ENCODE data around the gene RSKR.
"Not testable (repeated sequence)": the region's sequence is repeated elsewhere in the genome, so short reads cannot be mapped to it uniquely, and the experiment has no call there.

The RSKR gene

GRCh38 chr17:28613931-28614381 is at the start of gene RSKR:
Gene RSKR, minus strand, starts transcription at chr17:28614185. Its CDS starts 24 bp downstream, at chr17:28614161.
- no peak within 1 kb of the TSS for H3K4me3 ChIP-seq (ENCODE audit: low read length)
- no peak for DNase-seq (ENCODE audit: low read depth)

GRCh38 chr17:28663723-28664122 is 49.7 kb upstream of the RSKR start:
- no peak for DNase-seq (ENCODE audit: low read depth)
- H3K4me3 ChIP-seq (ENCODE audit: low read length) = peak overlapping the region; percentile 99
- no peak for TF ChIP-seq CTCF (conservative IDR thresholded peaks at IDR 0.05; ENCODE audit: low read depth, low read length)

More at GRCh38 chr17:28613931-28614381, at the start of gene RSKR:
- no peak for TF ChIP-seq CTCF (conservative IDR thresholded peaks at IDR 0.05; ENCODE audit: low read depth, low read length)

DNA sequence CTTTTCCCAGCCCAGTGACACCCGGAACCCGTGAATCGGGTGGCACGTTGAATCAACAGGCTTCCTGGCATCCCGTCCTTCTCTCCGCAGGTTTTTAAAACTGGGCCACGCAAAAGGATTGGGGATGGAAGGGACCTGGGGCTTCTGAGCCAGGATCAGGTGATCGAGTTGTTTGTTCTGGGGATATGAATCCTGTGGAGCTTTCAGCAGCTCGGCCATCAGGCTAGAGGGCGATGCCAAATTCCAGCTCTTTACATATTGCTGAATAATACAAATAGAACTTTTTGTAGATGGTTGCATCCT is 48.5 kb upstream of the RSKR start:
- DNase-seq (ENCODE audit: low read depth) = peak; percentile 15
- no peak for TF ChIP-seq CTCF (conservative IDR thresholded peaks at IDR 0.05; ENCODE audit: low read depth, low read length)
- peak overlapping the region; percentile 99 for H3K4me3 ChIP-seq (ENCODE audit: low read length)

- peak; percentile 46 for DNase-seq (ENCODE audit: low read depth)
- peak within 1 kb of the TSS; percentile 99 for H3K4me3 ChIP-seq (ENCODE audit: low read length)
- no peak for TF ChIP-seq CTCF (conservative IDR thresholded peaks at IDR 0.05; ENCODE audit: low read depth, low read length)
Measured at GRCh38 chr17:28661635-28662526, 47.9 kb upstream of the RSKR start, which contains the start of the genes SDF2 and SUPT6H. Gene SDF2, minus strand, starts transcription at chr17:28661906. Its CDS starts 30 bp downstream, at chr17:28661876. Gene SUPT6H, plus strand, starts transcription at chr17:28662205. Its CDS starts 11,197 bp downstream, at chr17:28673402.

DNA sequence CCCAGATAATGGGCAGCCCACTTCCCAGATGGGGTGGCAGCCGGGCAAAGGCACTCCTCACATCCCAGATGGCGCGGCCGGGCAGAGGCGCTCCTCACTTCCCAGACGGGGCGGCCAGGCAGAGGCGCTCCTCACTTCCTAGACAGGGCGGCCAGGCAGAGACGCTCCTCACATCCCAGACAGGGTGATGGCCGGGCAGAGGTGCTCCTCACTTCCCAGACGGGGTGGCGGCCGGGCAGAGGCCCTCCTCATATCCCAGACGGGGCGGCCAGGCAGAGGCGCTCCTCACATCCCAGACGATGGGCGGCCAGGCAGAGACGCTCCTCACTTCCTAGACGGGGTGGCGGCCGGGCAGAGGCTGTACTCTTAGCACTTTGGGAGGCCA is 45.5 kb upstream of the RSKR start:
- DNase-seq (ENCODE audit: low read depth); H3K4me3 ChIP-seq (ENCODE audit: low read length): not testable (repeated sequence)

DNA sequence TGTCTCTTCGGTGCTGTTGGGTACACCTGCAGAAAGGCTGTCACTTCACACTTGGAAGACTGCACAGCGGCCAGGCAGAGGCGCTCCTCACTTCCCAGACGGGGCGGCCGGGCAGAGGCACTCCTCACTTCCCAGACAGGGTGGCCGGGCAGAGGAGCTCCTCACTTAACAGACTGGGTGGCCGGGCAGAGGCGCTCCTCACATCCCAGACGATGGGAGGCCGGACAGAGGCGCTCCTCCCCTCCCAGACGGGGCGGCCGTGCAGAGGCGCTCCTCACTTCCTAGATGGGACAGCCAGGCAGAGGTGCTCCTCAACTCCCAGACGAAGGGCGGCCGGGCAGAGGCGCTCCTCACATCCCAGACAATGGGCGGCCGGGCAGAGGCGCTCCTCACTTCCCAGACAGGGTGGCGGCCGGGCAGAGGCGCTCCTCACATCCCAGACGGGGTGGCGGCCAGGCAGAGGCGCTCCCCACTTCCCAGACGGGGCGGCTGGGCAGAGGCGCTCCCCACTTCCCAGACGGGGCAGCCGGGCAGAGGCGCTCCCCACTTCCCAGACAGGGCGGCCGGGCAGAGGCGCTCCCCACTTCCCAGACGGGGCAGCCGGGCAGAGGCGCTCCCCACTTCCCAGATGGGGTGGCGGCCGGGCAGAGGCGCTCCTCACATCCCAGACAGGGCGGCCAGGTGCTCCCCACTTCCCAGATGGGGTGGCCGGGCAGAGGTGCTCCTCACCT is 44.9 kb upstream of the RSKR start:
- not testable (repeated sequence) for DNase-seq (ENCODE audit: low read depth); H3K4me3 ChIP-seq (ENCODE audit: low read length)

GRCh38 chr17:28658342-28658741 is 44.4 kb upstream of the RSKR start:
- not testable (repeated sequence) for DNase-seq (ENCODE audit: low read depth); H3K4me3 ChIP-seq (ENCODE audit: low read length)

DNA sequence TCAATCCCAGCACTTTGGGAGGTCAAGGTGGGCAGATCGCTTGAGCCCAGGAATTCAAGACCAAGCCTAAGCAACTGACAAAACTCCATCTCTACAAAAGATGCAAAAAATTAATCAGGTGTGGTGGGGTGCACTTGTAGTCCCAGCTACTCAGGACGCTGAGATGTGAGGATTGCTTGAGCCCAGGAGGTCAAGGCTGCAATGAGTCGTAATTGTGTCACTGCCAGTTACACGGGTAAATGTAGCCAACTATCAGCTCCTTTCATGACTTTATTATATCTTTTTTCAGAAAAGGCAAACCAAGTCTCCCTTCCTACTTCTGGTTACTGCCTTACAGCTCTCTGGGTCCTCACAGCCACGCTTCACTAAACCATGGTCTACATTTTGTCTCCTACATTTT is 43.8 kb upstream of the RSKR start:
- no peak overlapping the region for H3K4me3 ChIP-seq (ENCODE audit: low read length)
- DNase-seq (ENCODE audit: low read depth) = no peak
- no peak for TF ChIP-seq CTCF (conservative IDR thresholded peaks at IDR 0.05; ENCODE audit: low read depth, low read length)

All from retinal pigment epithelial cell (primary cell).